GM12874 (cell line): Measurements from ENCODE around the gene NUDT12.

Experiments used
- TF ChIP-seq, protein P1 (sequence below): IDR thresholded peaks from 2 replicates; pipeline ENCODE4 v1.5.1; 2011; ENCODE audit warnings: low read depth, mild to moderate bottlenecking, control low read depth, low read length, moderate library complexity; ENCODE audit not compliant: insufficient read depth

Gene NUDT12

DNA sequence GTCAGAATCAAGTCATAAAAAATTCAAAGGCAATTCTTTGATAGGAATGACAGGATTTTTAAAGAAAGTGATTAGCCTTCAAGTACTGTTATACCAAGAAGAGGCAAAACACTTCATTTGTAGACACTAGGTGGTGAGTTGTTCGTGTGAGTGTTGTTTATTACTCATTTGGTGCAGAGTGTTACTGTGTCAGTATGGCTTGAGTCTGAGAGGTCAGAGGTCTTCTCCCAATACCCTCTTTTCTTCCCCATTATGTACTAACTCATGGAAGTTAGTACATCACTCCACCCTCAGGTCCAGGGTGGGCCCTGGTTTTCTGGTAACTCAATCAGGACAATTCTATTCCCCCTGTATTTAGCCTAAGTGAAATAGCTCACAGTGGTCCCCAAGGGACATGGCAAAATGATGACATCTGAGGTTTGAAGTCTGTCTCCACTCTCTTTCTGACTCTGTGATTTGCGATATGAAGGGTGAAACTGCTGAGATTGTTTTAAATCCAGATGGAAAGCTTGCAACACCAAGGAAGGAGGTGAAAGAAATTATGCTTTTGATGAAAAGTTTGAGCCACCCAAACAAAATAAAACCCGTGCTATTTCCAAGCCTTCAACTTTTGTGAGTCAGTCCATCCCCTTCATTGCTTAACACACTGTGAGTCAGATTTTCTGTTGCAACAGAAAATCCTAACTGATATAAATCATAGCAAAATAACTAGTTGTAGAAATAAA is 56.8 kb downstream of the NUDT12 start:
- TF ChIP-seq, protein P1, sequence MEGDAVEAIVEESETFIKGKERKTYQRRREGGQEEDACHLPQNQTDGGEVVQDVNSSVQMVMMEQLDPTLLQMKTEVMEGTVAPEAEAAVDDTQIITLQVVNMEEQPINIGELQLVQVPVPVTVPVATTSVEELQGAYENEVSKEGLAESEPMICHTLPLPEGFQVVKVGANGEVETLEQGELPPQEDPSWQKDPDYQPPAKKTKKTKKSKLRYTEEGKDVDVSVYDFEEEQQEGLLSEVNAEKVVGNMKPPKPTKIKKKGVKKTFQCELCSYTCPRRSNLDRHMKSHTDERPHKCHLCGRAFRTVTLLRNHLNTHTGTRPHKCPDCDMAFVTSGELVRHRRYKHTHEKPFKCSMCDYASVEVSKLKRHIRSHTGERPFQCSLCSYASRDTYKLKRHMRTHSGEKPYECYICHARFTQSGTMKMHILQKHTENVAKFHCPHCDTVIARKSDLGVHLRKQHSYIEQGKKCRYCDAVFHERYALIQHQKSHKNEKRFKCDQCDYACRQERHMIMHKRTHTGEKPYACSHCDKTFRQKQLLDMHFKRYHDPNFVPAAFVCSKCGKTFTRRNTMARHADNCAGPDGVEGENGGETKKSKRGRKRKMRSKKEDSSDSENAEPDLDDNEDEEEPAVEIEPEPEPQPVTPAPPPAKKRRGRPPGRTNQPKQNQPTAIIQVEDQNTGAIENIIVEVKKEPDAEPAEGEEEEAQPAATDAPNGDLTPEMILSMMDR = no peak

DNA sequence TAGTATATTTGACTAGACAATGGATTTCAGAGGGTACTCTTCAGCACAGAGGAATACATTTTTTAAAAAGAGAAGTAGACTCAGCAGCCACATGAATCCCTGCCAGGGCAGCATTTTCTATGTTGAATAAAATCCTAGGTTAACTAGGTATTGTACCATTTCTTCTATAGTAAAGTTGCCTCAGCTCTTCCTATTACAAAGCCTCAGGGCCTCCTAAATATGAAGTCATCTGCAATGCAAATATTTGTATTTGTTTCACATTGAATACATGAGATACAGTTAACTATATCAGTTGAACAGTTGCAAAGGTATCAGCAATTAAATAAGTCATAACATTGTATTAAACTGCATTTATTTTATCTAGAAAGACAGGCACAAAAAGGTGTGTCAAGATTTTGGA is 59.5 kb downstream of the NUDT12 start:
- TF ChIP-seq, protein P1 = no peak

DNA sequence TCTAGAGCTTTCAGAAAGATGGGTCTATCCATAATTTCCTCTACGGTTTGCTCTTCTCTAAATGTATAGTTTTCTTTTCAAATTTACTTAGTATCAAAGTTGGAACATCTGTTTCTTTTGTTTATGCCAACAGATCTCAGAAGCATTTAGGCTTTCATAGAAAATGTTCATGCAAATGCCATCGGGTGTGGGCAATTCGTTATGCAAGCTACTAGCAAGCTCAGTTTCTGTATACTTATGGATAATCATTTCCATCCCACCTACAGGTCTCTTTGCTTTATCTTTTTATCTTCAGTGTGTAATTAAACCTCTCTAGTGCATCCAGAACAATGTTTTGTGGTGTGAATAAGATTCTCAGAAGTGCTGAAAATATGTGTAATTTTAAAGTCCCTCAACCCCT is 59.9 kb downstream of the NUDT12 start:
- TF ChIP-seq, protein P1 = no peak
